Transverse colon (tissue), 3 donors: ENCODE results near the gene ERMP1.

Experiments used
- CTCF ChIP-seq, 5 experiments: fragments of 200-600 bp in 3 of 5; fragments of 450-650 bp in 2 of 5; sonication (generic) in 3 of 5; IDR thresholded peaks; 1 replicate in 2 of 5; 2 replicates in 3 of 5; pipeline ENCODE4 v1.5.1; 2016 to 2017; ENCODE audit warnings: antibody characterized with exemption in 5 of 5, inconsistent platforms in 3 of 5, mild to moderate bottlenecking in 2 of 5, moderate library complexity in 1 of 5
- POLR2A ChIP-seq: fragments of 450-650 bp; IDR thresholded peaks from one replicate; pipeline ENCODE4 v1.6.1; 2016; ENCODE audit warnings: antibody characterized with exemption, mild to moderate bottlenecking, moderate library complexity

- no peak for TF ChIP-seq CTCF (IDR thresholded peaks at IDR 0.05)
- TF ChIP-seq POLR2A = no peak
These were observed 45.7 kb downstream of the ERMP1 start for GRCh38 chr9:5787220-5787619.
